Thymus (tissue), 11 donors: ENCODE results near the gene JMJD1C. TPM values are rescaled to one million over a fixed set of nuclear protein-coding genes. Genes with fewer than 3 reads are reported as not detected.

ENCODE experiments used
- DNase-seq, 9 donors: peaks; one replicate each; pipeline ENCODE4 v3.0.0-alpha.2; 2013; ENCODE audit warnings: low spot score in 9 of 9, low read depth in 6 of 9, missing footprints in 1 of 9
- H3K27ac ChIP-seq, 2 donors: one replicate each; pipeline ENCODE4 v1.5.1; 2013; ENCODE audit warnings: control low read depth in 1 of 2, low read depth in 1 of 2, low read length in 1 of 2, mild to moderate bottlenecking in 1 of 2, moderate library complexity in 1 of 2
- H3K27me3 ChIP-seq, 2 donors: one replicate each; pipeline ENCODE4 v1.5.1; 2013; ENCODE audit warnings: low read length in 1 of 2; ENCODE audit not compliant: control insufficient read depth in 2 of 2, insufficient read depth in 1 of 2
- H3K36me3 ChIP-seq, 2 donors: one replicate each; pipeline ENCODE4 v1.5.1; 2013; ENCODE audit warnings: low read length in 1 of 2, mild to moderate bottlenecking in 1 of 2, moderate library complexity in 1 of 2; ENCODE audit not compliant: control insufficient read depth in 2 of 2, insufficient read depth in 2 of 2
- H3K4me1 ChIP-seq, 2 donors: one replicate each; pipeline ENCODE4 v1.5.1; 2013; ENCODE audit warnings: low read length in 2 of 2; ENCODE audit not compliant: control insufficient read depth in 2 of 2, insufficient read depth in 2 of 2
- H3K4me3 ChIP-seq, 2 donors: one replicate each; pipeline ENCODE4 v1.5.1; 2013; ENCODE audit warnings: low read length in 2 of 2, control low read depth in 1 of 2, mild to moderate bottlenecking in 1 of 2
- H3K9me3 ChIP-seq, 2 donors: one replicate each; pipeline ENCODE4 v1.5.1; 2013; ENCODE audit warnings: low read length in 1 of 2, mild to moderate bottlenecking in 1 of 2; ENCODE audit not compliant: control insufficient read depth in 2 of 2, insufficient read depth in 1 of 2
- WGBS: extraction: QIAGEN DNeasy Blood & Tissue Kit; methylation state at CpG from one replicate; pipeline ENCODE4 v1.1.7; 2013; 5-methylcytosine and 5-hydroxymethylcytosine counted together
- polyA plus RNA-seq: library from polyadenylated mRNA; stranded (reverse); fragments of 200-250 nt; gene quantifications from one replicate; pipeline ENCODE4 v1.2.3, GENCODE V29; 2013
- total RNA-seq: library from RNA; stranded (reverse); fragments of 120-200 nt; gene quantifications from one replicate; pipeline ENCODE4 v1.2.4, GENCODE V29; 2013
- donor health status: healthy.

The JMJD1C gene
- total and polyA plus RNA-seq, 2 donors: 70.8 to 86.2 TPM

GRCh38 chr10:63369711-63370110 lies 96.1 kb downstream of the JMJD1C start:
- WGBS: 98% methylated on average over 2 of the region's 2 CpGs
- DNase-seq: no peak
- H3K4me1 ChIP-seq: no peaks in the 10 kb centered on the region
- H3K27ac ChIP-seq: no peak overlapping the region
- no peak overlapping the region for H3K4me3 ChIP-seq
- H3K9me3 ChIP-seq: no peaks in the 10 kb centered on the region
- H3K36me3 ChIP-seq: no peaks in the 10 kb centered on the region
- H3K27me3 ChIP-seq: no peaks in the 10 kb centered on the region

GRCh38 chr10:63368365-63368764 lies 97.4 kb downstream of the JMJD1C start:
- DNase-seq: no peak
- Histone ChIP-seq H3K36me3 (no peaks in the 10 kb centered on the region), H3K27me3 (no peaks in the 10 kb centered on the region), H3K9me3 (no peaks in the 10 kb centered on the region), H3K27ac (no peak overlapping the region), H3K4me1 (no peaks in the 10 kb centered on the region), H3K4me3 (no peak overlapping the region)
- WGBS: 98% methylated on average over 4 of the region's 4 CpGs

- no peak for DNase-seq
- 98% methylated on average over 1 of the region's 1 CpG for WGBS
- Histone ChIP-seq H3K27me3 (no peaks in the 10 kb centered on the region), H3K36me3 (no peaks in the 10 kb centered on the region), H3K9me3 (no peaks in the 10 kb centered on the region), H3K4me1 (no peaks in the 10 kb centered on the region), H3K4me3 (no peak overlapping the region), H3K27ac (no peak overlapping the region)
Observed at GRCh38 chr10:63366933-63367332, 98.8 kb downstream of the JMJD1C start.

GRCh38 chr10:63365976-63366765 lies 99.6 kb downstream of the JMJD1C start:
- WGBS: 98% methylated on average over 2 of the region's 2 CpGs
- Histone ChIP-seq H3K9me3 (no peaks in the 10 kb centered on the region), H3K27me3 (no peaks in the 10 kb centered on the region), H3K4me3 (no peak overlapping the region), H3K27ac (no peak overlapping the region), H3K36me3 (no peaks in the 10 kb centered on the region), H3K4me1 (no peaks in the 10 kb centered on the region)
- DNase-seq: no peak

GRCh38 chr10:63364918-63365317 lies 100.9 kb downstream of the JMJD1C start:
- Histone ChIP-seq H3K4me3 (no peak overlapping the region), H3K36me3 (no peaks in the 10 kb centered on the region), H3K9me3 (no peaks in the 10 kb centered on the region), H3K4me1 (no peaks in the 10 kb centered on the region), H3K27me3 (no peaks in the 10 kb centered on the region), H3K27ac (no peak overlapping the region)
- WGBS: 94% methylated on average over 2 of the region's 2 CpGs
- no peak for DNase-seq

- DNase-seq: no peak
- H3K9me3 ChIP-seq: no peaks in the 10 kb centered on the region
- no peaks in the 10 kb centered on the region for H3K27me3 ChIP-seq
- no peak overlapping the region for H3K27ac ChIP-seq
- no peaks in the 10 kb centered on the region for H3K36me3 ChIP-seq
- H3K4me1 ChIP-seq: no peaks in the 10 kb centered on the region
- 98% methylated on average over 7 of the region's 7 CpGs for WGBS
- H3K4me3 ChIP-seq: no peak overlapping the region
Observed at GRCh38 chr10:63363951-63364350, 101.8 kb downstream of the JMJD1C start.

GRCh38 chr10:63355682-63356081 lies 110.1 kb downstream of the JMJD1C start:
- Histone ChIP-seq H3K4me3 (no peak overlapping the region), H3K4me1 (no peaks in the 10 kb centered on the region), H3K36me3 (no peaks in the 10 kb centered on the region), H3K27ac (no peak overlapping the region), H3K9me3 (no peaks in the 10 kb centered on the region), H3K27me3 (no peaks in the 10 kb centered on the region)
- no peak for DNase-seq
- WGBS: 96% methylated on average over 2 of the region's 2 CpGs

GRCh38 chr10:63352976-63353375 lies 112.8 kb downstream of the JMJD1C start:
- H3K27ac ChIP-seq: no peak overlapping the region
- no peaks in the 10 kb centered on the region for H3K4me1 ChIP-seq
- no peak for DNase-seq
- WGBS: 97% methylated on average over 3 of the region's 3 CpGs
- H3K9me3 ChIP-seq: no peaks in the 10 kb centered on the region
- no peaks in the 10 kb centered on the region for H3K27me3 ChIP-seq
- H3K4me3 ChIP-seq: no peak overlapping the region
- H3K36me3 ChIP-seq: no peaks in the 10 kb centered on the region

- DNase-seq: no peak
- Histone ChIP-seq H3K9me3 (no peaks in the 10 kb centered on the region), H3K36me3 (no peaks in the 10 kb centered on the region), H3K4me1 (no peaks in the 10 kb centered on the region), H3K4me3 (no peak overlapping the region), H3K27me3 (no peaks in the 10 kb centered on the region), H3K27ac (no peak overlapping the region)
- 99% methylated on average over 3 of the region's 3 CpGs for WGBS
Observed at GRCh38 chr10:63348245-63348850, 117.4 kb downstream of the JMJD1C start.
